IMR-90 (cell line): ENCODE data around the gene SHB.
"Not testable (repeated sequence)": the region's sequence is repeated elsewhere in the genome, so short reads cannot be mapped to it uniquely, and the experiment has no call there.

Experiments
- CTCF ChIP-seq: conservative IDR thresholded peaks from 2 replicates; pipeline ENCODE4 v1.5.1; 2012; ENCODE audit warnings: mild to moderate bottlenecking, low read depth, low read length, improper control_type of control experiment
- POLR2A ChIP-seq: IDR thresholded peaks from 2 replicates; pipeline ENCODE4 v1.6.1; 2012; ENCODE audit warnings: mild to moderate bottlenecking, low read depth, low read length
- RAD21 ChIP-seq: IDR thresholded peaks from 2 replicates; pipeline ENCODE4 v1.6.1; 2012; ENCODE audit warnings: low read length, improper control_type of control experiment
- RFX5 ChIP-seq: IDR thresholded peaks from 2 replicates; pipeline ENCODE4 v1.8.0; 2012; ENCODE audit warnings: low read depth, mild to moderate bottlenecking, low read length, moderate library complexity

- not testable (repeated sequence) for TF ChIP-seq RAD21, POLR2A, CTCF, RFX5
Observed at GRCh38 chr9:37887977-37888583, 180.9 kb downstream of the SHB start.
